ENCODE results near the gene WHRN.

The WHRN gene

DNA sequence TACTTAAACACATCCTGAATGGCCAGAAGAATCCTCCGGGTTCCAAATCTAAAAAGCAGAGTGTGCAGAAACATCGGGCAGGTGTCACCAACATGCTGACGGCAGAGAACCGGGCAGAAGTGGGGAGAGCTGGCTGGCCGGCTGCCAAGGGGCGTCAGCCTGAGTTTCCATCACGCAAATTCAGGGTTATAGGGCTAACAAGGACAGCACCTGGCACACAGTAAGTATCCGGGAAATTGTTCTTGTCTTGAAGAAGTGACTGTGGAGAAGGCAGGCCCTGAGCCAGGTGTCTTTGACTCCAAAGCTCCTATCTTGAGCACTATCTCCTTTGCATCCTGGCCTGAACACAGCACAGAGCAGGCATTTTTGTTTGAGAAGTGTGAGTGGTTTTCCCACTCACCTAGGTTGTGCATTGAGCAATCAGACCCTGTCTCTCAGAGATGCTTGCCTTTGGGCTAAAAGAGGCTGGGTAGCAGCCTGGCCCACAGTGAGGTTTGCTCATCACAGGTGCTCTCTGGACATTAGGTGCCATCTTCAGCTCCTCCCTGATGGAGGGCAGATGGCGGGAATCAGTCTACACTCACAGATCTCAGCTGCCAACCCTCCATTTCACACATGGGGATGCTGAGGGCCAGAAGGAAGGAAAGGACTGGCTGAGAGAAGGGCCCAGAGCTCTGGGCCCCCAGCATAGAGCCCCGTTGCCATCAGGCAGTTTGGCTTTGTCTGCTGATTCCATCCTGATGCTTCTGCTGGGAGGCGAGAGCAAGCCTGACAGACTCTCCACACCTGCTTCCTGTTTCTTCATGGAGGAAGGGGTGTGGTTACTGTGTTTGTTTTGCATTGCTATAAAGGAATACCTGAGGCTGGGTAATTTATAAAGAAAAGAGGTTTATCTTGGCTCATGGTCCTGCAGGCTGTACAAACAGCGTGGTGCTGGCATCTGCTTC is 52.8 kb downstream of the WHRN start:
- TF ChIP-seq PKNOX1 (IDR thresholded peaks at IDR 0.05) = no peak
- no peak for TF ChIP-seq LEF1 (IDR thresholded peaks at IDR 0.05; ENCODE audit: borderline replicate concordance)
- TF ChIP-seq FOXM1 (IDR thresholded peaks at IDR 0.05; ENCODE audit: borderline replicate concordance) = no peak
- no peak for TF ChIP-seq TARDBP (IDR thresholded peaks at IDR 0.05)
- no peak for TF ChIP-seq ARNT (IDR thresholded peaks at IDR 0.05)
- TF ChIP-seq SUZ12 (IDR thresholded peaks at IDR 0.05) = no peak
- no peak for TF ChIP-seq SP1 (IDR thresholded peaks at IDR 0.05)
- no peak for TF ChIP-seq L3MBTL2 (conservative IDR thresholded peaks at IDR 0.05)
- no peak for TF ChIP-seq HDGF (IDR thresholded peaks at IDR 0.05; ENCODE audit: borderline replicate concordance)
- no peak for TF ChIP-seq ZNF384 (IDR thresholded peaks at IDR 0.05)
- TF ChIP-seq ELF4 (IDR thresholded peaks at IDR 0.05) = no peak
- no peak for TF ChIP-seq NFRKB (IDR thresholded peaks at IDR 0.05)
- TF ChIP-seq FOXA1 (IDR thresholded peaks at IDR 0.05) = no peak
- TF ChIP-seq FOXK2 (IDR thresholded peaks at IDR 0.05) = no peak
- POLR2A ChIA-PET = no interaction called here
- CTCF ChIA-PET = no interaction called here
- no peak for DNase-seq (ENCODE audit: extremely low spot score)

GRCh38 chr9:114451707-114452031 is 53.6 kb downstream of the WHRN start:
- ChIA-PET CTCF (no interaction called here), POLR2A (no interaction called here)
- DNase-seq (ENCODE audit: extremely low spot score) = no peak
- TF ChIP-seq TARDBP (IDR thresholded peaks at IDR 0.05) (no peak), FOXM1 (IDR thresholded peaks at IDR 0.05; ENCODE audit: borderline replicate concordance) (no peak), BHLHE40 (IDR thresholded peaks at IDR 0.05; ENCODE audit: borderline replicate concordance) (no peak), CTBP1 (IDR thresholded peaks at IDR 0.05; ENCODE audit: borderline replicate concordance) (no peak), NFRKB (IDR thresholded peaks at IDR 0.05) (no peak), FOXA1 (IDR thresholded peaks at IDR 0.05) (no peak)

GRCh38 chr9:114450833-114451706 is 54.2 kb downstream of the WHRN start:
- CTCF ChIA-PET = no interaction called here
- POLR2A ChIA-PET = no interaction called here
- TF ChIP-seq FOXM1 (IDR thresholded peaks at IDR 0.05; ENCODE audit: borderline replicate concordance) (no peak), TARDBP (IDR thresholded peaks at IDR 0.05) (no peak), LEF1 (IDR thresholded peaks at IDR 0.05; ENCODE audit: borderline replicate concordance) (no peak), L3MBTL2 (conservative IDR thresholded peaks at IDR 0.05) (no peak), SUZ12 (IDR thresholded peaks at IDR 0.05) (no peak), ELF4 (IDR thresholded peaks at IDR 0.05) (no peak), PKNOX1 (IDR thresholded peaks at IDR 0.05) (no peak), NFRKB (IDR thresholded peaks at IDR 0.05) (no peak), CTBP1 (IDR thresholded peaks at IDR 0.05; ENCODE audit: borderline replicate concordance) (no peak), BHLHE40 (IDR thresholded peaks at IDR 0.05; ENCODE audit: borderline replicate concordance) (no peak)
- DNase-seq (ENCODE audit: extremely low spot score) = no peak

DNA sequence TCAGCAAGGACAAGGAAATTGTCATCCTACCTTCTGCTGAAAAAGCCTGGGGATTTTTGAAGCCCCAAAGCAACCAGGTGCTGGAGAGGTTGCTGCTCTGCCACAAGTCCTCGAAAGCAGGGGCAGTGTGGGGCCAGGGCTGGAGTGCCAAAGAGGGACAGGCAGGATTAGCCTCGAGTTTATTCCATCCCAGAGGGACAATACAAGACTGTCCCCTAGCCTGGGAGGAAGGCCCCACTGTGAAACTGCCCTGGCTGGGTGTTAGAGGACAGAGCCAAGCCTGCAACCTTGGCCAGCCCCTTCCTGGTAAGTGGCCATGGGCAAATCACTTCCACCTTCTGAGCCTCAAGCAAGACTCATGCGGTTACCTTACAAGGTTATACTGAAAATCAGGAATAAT is 55.1 kb downstream of the WHRN start:
- ChIA-PET CTCF (no interaction called here), POLR2A (no interaction called here)
- DNase-seq (ENCODE audit: extremely low spot score) = no peak
- TF ChIP-seq HDGF (IDR thresholded peaks at IDR 0.05; ENCODE audit: borderline replicate concordance) (no peak), NFRKB (IDR thresholded peaks at IDR 0.05) (no peak), ZNF384 (IDR thresholded peaks at IDR 0.05) (no peak), BHLHE40 (IDR thresholded peaks at IDR 0.05; ENCODE audit: borderline replicate concordance) (no peak), FOXM1 (IDR thresholded peaks at IDR 0.05; ENCODE audit: borderline replicate concordance) (no peak), TARDBP (IDR thresholded peaks at IDR 0.05) (no peak), ELF4 (IDR thresholded peaks at IDR 0.05) (no peak), FOXK2 (IDR thresholded peaks at IDR 0.05) (no peak), ARNT (IDR thresholded peaks at IDR 0.05) (no peak), L3MBTL2 (conservative IDR thresholded peaks at IDR 0.05) (no peak), PKNOX1 (IDR thresholded peaks at IDR 0.05) (no peak), SP1 (IDR thresholded peaks at IDR 0.05) (no peak), SUZ12 (IDR thresholded peaks at IDR 0.05) (no peak), CTBP1 (IDR thresholded peaks at IDR 0.05; ENCODE audit: borderline replicate concordance) (no peak), FOXA1 (IDR thresholded peaks at IDR 0.05) (no peak), LEF1 (IDR thresholded peaks at IDR 0.05; ENCODE audit: borderline replicate concordance) (no peak)

GRCh38 chr9:114449236-114449635 is 56.0 kb downstream of the WHRN start:
- DNase-seq (ENCODE audit: extremely low spot score) = no peak
- CTCF ChIA-PET = no interaction called here
- TF ChIP-seq FOXK2 (IDR thresholded peaks at IDR 0.05) = no peak
- no peak for TF ChIP-seq PKNOX1 (IDR thresholded peaks at IDR 0.05)
- no peak for TF ChIP-seq LEF1 (IDR thresholded peaks at IDR 0.05; ENCODE audit: borderline replicate concordance)
- no peak for TF ChIP-seq CTBP1 (IDR thresholded peaks at IDR 0.05; ENCODE audit: borderline replicate concordance)
- TF ChIP-seq ZNF384 (IDR thresholded peaks at IDR 0.05) = no peak
- TF ChIP-seq FOXM1 (IDR thresholded peaks at IDR 0.05; ENCODE audit: borderline replicate concordance) = no peak
- no peak for TF ChIP-seq HDGF (IDR thresholded peaks at IDR 0.05; ENCODE audit: borderline replicate concordance)
- TF ChIP-seq TARDBP (IDR thresholded peaks at IDR 0.05) = no peak
- TF ChIP-seq L3MBTL2 (conservative IDR thresholded peaks at IDR 0.05) = no peak
- no peak for TF ChIP-seq ARNT (IDR thresholded peaks at IDR 0.05)
- TF ChIP-seq SP1 (IDR thresholded peaks at IDR 0.05) = no peak
- POLR2A ChIA-PET = no interaction called here

Measured in HEK293T (cell line).